ENCODE measurements around the gene HBS1L.

Gene HBS1L

GRCh38 chr6:135018052-135018451 is 36.6 kb downstream of the HBS1L start:
- DNase-seq = no peak
- Histone ChIP-seq H3K9me3 (no peaks in the 10 kb centered on the region), H3K27ac (no peak overlapping the region), H3K36me3 (no peaks in the 10 kb centered on the region), H3K27me3 (no peaks in the 10 kb centered on the region), H3K4me3 (no peak overlapping the region), H3K4me1 (no peaks in the 10 kb centered on the region)
- TF ChIP-seq CTCF (IDR thresholded peaks at IDR 0.05) = no peak
- intact Hi-C loops (cut with DNase I; ENCODE audit: low total_unique reads) = no loop called here

DNA sequence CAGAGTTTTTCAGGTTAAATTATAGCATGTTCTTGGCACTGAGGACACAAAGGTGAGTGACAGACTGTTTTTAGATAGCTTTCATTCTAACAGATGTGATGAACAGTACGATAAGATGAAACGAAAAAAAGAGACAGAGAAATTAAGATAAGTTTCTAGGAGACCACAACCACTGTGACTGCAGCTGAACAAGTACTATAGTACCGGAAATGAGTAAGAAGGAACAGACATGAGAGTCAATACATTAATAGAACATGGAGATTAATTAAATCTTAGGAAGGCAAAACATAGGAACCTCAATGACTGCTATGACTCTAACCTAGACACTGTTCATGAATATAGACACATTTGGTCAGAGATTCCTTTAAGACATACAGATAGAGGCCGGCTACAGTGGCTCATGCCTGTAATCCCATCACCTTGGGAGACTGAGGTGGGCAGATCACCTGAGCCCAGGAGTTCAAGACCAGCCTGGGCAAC is 40.2 kb downstream of the HBS1L start:
- Histone ChIP-seq H3K27ac (no peak overlapping the region), H3K36me3 (no peaks in the 10 kb centered on the region), H3K4me1 (no peaks in the 10 kb centered on the region), H3K27me3 (no peaks in the 10 kb centered on the region), H3K4me3 (no peak overlapping the region), H3K9me3 (no peaks in the 10 kb centered on the region)
- no peak for DNase-seq
- TF ChIP-seq CTCF (IDR thresholded peaks at IDR 0.05) = no peak
- intact Hi-C loops (cut with DNase I; ENCODE audit: low total_unique reads) = no loop called here

DNA sequence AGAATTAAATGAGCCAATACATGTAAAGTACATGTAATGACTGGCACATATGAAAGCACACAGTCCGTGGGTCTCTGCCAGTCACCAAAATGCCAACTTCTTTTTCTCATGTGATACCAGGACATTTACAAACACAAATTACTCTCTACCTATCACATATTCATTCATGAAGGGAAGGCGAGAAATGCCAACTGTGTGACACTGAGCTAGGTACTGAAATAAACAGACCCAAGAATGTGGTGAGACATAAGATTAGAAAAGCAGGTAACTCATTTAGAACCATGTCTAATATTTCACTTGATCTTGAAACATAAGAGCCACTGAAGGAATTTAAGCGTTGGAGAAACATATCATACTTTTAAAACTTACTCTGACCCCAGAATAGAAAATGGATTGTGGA is 41.4 kb downstream of the HBS1L start:
- no peak for DNase-seq

DNA sequence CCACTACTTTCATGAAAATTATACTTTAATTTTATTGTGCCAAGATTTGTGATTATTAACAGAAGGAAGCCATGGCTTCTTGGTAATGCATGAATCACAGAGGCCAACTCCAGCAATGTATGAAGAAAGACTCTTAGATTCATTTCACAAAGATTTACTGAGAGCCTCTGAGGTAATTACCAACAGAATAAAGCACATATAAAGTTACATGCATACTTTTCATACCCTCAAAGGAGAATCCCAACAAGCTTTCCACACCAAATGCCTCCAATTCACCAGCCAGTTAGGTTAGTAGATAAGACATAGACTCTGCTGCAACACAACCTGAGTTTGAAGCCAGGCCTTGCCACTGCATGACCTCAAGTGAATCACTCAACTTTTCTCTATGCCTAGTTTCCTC is 41.9 kb downstream of the HBS1L start:
- Histone ChIP-seq H3K36me3 (no peaks in the 10 kb centered on the region), H3K4me3 (no peak overlapping the region), H3K27me3 (no peaks in the 10 kb centered on the region), H3K27ac (no peak overlapping the region), H3K9me3 (no peaks in the 10 kb centered on the region), H3K4me1 (no peaks in the 10 kb centered on the region)
- no peak for TF ChIP-seq CTCF (IDR thresholded peaks at IDR 0.05)
- DNase-seq = no peak
- intact Hi-C loops (cut with DNase I; ENCODE audit: low total_unique reads) = no loop called here

More for the DNA sequence above, 41.4 kb downstream of the HBS1L start:
- TF ChIP-seq CTCF (IDR thresholded peaks at IDR 0.05) = no peak
- no peak overlapping the region for H3K27ac ChIP-seq
- H3K36me3 ChIP-seq = no peaks in the 10 kb centered on the region
- no peak overlapping the region for H3K4me3 ChIP-seq
- intact Hi-C loops (cut with DNase I; ENCODE audit: low total_unique reads) = no loop called here
- H3K9me3 ChIP-seq = no peaks in the 10 kb centered on the region
- no peaks in the 10 kb centered on the region for H3K4me1 ChIP-seq
- no peaks in the 10 kb centered on the region for H3K27me3 ChIP-seq

GRCh38 chr6:135012349-135012748 is 42.3 kb downstream of the HBS1L start:
- intact Hi-C loops (cut with DNase I; ENCODE audit: low total_unique reads) = no loop called here

More at GRCh38 chr6:135012349-135012748, 42.3 kb downstream of the HBS1L start:
- no peaks in the 10 kb centered on the region for H3K36me3 ChIP-seq
- H3K4me3 ChIP-seq = no peak overlapping the region
- no peak for DNase-seq
- no peaks in the 10 kb centered on the region for H3K27me3 ChIP-seq
- no peak overlapping the region for H3K27ac ChIP-seq
- H3K9me3 ChIP-seq = no peaks in the 10 kb centered on the region
- H3K4me1 ChIP-seq = no peaks in the 10 kb centered on the region
- no peak for TF ChIP-seq CTCF (IDR thresholded peaks at IDR 0.05)
